Hypothalamus (tissue), 51 donors: ENCODE data around the gene AHRR.

ENCODE experiments used
- DNase-seq, 51 donors: peaks; one replicate each; lab custom pipeline; 2025; lab: John Stamatoyannopoulos, UW

The AHRR gene

GRCh38 chr5:318931-319601, 2.4 kb upstream of the AHRR start:
- no peak for DNase-seq

DNA sequence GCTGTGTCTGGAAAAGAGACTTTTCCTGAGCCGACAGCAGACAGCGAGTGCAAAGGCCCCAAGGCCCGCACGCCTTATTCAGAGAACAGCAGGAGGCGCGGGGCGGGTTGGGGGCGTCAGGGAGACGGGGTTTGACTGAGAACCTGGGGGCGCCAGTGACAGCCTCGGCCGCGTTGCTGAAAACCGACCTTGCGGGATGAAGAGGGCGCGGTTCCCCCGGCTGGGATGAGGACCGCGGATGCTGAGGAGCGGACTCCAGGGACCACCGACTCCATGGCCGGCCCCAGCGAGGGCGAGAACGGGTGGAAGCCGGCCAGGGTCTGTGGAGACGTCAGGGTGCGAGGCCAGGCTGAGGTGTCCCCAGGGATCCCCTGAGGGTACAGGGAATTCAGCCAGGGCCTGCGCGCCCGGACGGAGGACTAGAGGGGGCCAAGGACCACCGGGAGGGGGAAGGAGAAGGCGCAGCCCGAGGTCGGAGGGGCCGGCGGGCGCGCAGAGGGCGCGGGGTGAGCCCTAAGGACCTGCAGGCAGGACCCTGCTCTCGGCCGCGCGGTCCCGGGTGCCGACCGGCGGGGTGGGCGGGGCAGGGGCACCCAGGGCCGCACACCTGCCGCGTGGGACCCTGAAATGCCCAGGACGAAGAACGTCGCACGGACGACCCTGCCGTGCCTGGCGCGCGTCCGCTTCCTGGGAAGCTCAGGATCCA, 837 bp upstream of the AHRR start:
- DNase-seq = no peak

GRCh38 chr5:321726-322251, 275 bp downstream of the AHRR start:
- no peak for DNase-seq

DNA sequence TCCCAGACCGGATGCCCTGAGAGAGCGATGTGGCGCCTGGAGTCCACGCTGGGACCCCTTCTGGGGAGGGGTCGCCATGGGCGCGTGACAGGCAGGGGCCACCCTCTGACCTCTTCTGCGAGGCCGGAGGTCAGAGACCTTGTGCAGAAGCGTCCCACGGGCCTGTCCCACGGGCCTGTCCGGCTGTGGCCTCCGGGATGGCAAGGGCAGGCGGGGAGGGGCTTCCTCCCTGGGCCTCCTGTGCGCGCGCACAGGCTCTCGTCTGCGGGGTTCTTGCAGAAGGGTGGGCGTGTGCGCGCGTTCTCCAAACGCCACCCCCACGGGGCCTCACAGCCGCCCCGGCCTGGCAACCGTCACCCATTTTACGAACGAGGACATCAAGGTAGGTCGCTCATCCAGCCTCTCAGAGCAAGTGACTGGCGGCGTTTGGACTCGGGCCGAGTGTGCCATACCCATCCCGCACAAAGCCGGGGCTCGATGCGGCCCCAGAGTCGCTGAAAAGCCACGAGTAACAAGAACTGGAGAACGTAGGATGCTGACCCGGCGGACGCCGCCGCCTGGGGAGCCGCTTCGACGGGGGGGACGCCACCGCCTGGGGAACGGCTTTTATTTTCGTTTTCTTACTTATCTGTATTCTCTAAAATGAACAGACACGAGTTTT, 897 bp downstream of the AHRR start:
- no peak for DNase-seq

- DNase-seq = no peak
These were observed 1.7 kb downstream of the AHRR start for GRCh38 chr5:322942-323879.

GRCh38 chr5:324736-325612, 3.5 kb downstream of the AHRR start:
- no peak for DNase-seq

- DNase-seq = no peak
These were observed 4.6 kb downstream of the AHRR start for GRCh38 chr5:326109-326508.

GRCh38 chr5:329121-329735, 7.7 kb downstream of the AHRR start:
- no peak for DNase-seq

DNA sequence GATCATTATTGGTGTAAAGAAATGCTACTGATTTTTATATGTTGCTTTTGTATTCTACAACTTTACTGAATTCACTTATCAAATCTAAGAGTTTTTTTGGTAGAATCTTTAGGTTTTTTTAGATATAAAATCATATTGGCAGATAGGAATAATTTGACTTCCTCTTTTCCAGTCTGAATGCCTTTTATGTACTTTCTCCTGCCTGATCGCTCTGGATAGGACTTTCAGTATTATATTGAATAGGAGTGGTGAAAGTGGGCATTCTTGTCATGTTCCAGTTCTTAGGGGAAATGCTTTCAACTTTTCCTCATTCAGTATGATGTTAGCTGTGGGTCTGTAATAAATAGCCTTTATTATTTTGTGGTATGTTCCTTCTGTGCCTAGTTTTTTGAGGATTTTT, 8.3 kb downstream of the AHRR start:
- no peak for DNase-seq

DNA sequence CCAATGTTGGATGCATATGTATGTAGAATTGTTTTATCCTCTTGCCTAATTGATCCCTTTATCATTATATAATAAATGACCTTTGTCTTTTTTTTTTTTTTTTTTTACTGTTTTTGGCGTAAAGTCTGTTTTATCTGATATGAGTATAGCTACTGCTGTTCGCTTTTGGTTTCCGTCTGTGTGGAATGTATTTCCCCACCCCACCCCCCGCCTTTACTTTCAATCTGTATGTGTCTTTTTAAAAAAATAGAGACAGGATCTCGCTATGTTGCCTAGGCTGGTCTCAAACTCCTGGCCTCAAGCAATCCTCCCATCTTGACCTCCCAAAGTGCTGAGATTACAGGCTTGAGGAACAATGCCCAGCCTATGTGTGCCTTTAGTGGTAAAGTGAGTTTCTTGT, 11.3 kb downstream of the AHRR start:
- DNase-seq = no peak

DNA sequence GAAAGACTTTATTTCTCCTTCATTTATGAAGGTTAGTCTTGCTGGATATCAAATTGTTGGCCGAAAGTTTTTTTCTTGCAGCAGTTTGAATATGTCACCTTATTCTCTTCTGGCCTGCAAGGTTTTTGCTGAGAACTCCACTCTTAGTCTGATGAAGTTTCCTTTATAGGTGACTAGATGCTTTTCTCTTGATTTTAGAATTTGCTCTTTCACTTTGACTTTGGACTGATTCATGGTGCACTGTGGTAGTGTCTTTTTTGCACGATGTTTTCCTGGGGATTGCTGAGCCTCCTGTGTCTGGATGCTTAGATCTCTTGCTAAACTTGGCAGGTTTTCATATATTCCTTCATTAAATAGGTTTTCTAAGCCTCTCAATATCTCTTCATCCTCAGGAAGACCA, 12.4 kb downstream of the AHRR start:
- no peak for DNase-seq

- DNase-seq = no peak
These were observed 13.6 kb downstream of the AHRR start for GRCh38 chr5:334903-335739.

DNA sequence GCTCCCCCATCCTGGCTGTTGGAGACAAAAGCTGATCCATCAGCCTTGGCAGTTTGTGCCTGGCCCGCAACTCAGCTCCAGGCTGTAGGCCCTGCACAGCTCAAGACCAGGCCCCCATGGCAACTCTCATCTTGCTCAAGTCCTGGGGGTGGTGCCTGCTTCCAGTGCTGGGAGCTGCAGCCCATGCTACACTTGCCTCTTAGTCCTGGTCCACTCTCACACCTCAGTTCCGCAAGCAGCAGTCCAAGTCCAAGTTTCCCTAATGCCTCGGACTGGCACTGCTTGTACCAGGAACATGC, 14.2 kb downstream of the AHRR start:
- no peak for DNase-seq

GRCh38 chr5:337563-338130, 16.1 kb downstream of the AHRR start:
- DNase-seq = no peak

GRCh38 chr5:342501-343460, 21.3 kb downstream of the AHRR start:
- DNase-seq = no peak

- peak in 3 of 51 donors; percentile 13 to 23 (median 21) for DNase-seq
These were observed 22.2 kb downstream of the AHRR start for GRCh38 chr5:343461-344401.
